ENCODE results near the gene VEGFA. TPM values are rescaled to one million over a fixed set of nuclear protein-coding genes. Genes with fewer than 3 reads are reported as not detected.

VEGFA gene
- total RNA-seq, 1 experiment from 2014 or later = 154 TPM

GRCh38 chr6:43771858-43772680, 2.1 kb downstream of the VEGFA start:
- DNase-seq (ENCODE audit: low spot score) = peak; percentile 70

GRCh38 chr6:43772681-43773049, 2.7 kb downstream of the VEGFA start:
- DNase-seq (ENCODE audit: low spot score) = no peak

DNA sequence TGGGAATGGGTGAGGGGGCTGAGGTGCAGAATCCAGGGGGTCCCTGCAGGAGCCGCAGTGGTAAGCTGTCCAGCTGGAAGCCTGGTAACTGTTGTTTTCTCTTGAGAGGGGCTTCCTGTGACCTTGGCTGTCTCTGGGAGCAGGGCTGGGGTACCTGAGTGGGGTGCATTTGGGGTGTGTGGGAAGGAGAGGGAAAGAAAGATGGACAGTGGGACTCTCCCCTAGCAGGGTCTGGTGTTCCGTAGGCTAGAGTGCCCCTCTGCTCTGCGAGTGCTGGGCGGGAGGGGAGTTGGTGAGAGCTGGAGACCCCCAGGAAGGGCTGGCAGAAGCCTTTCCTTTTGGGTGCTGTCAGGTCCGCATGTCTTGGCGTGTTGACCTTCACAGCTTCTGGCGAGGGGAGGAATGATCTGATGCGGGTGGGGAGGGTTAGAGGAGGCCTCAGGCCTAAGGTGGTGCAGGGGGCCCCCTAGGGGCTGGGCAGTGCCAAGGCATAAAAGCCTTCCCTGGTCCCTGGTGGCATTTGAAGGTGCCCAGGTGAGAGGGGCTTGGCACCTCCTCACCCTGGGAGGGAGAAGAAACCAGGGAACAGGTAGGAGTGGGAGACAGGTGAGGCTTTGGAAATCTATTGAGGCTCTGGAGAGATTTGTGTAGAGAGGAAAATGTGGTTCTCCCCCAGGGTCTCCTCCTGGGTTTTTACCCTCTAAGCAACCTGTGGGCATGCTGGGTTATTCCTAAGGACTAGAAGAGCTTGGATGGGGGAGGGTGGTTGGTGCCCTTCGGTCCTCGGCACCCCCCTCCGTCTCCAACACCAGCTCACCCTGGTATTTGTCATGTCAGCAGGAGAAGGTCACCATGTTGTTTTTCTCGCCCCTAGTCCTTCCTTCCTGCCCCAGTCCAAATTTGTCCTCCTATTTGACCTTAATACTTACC, 3.3 kb downstream of the VEGFA start:
- DNase-seq (ENCODE audit: low spot score) = peak; percentile 83

GRCh38 chr6:43773980-43774775, 4.2 kb downstream of the VEGFA start:
- peak; percentile 18 for DNase-seq (ENCODE audit: low spot score)

GRCh38 chr6:43774776-43775534, 4.9 kb downstream of the VEGFA start:
- DNase-seq (ENCODE audit: low spot score) = peak; percentile 87

- DNase-seq (ENCODE audit: low spot score) = no peak
Measured at GRCh38 chr6:43775535-43775885, 5.5 kb downstream of the VEGFA start.

GRCh38 chr6:43776115-43776798, 6.2 kb downstream of the VEGFA start:
- DNase-seq (ENCODE audit: low spot score) = no peak

GRCh38 chr6:43776799-43777776, 7.1 kb downstream of the VEGFA start:
- DNase-seq (ENCODE audit: low spot score) = no peak

- DNase-seq (ENCODE audit: low spot score) = no peak
Measured at GRCh38 chr6:43778131-43778855, 8.3 kb downstream of the VEGFA start.

- no peak for DNase-seq (ENCODE audit: low spot score)
Measured at GRCh38 chr6:43778976-43779851, 9.2 kb downstream of the VEGFA start.

DNA sequence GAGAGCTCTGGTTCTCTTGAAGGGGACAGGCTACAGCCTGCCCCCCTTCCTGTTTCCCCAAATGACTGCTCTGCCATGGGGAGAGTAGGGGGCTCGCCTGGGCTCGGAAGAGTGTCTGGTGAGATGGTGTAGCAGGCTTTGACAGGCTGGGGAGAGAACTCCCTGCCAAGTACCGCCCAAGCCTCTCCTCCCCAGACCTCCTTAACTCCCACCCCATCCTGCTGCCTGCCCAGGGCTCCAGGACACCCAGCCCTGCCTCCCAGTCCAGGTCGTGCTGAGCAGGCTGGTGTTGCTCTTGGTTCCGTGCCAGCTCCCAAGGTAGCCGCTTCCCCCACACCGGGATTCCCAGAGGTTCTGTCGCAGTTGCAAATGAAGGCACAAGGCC, 9.8 kb downstream of the VEGFA start:
- no peak for DNase-seq (ENCODE audit: low spot score)

- DNase-seq (ENCODE audit: low spot score) = no peak
Measured at GRCh38 chr6:43780293-43780692, 10.3 kb downstream of the VEGFA start.

DNA sequence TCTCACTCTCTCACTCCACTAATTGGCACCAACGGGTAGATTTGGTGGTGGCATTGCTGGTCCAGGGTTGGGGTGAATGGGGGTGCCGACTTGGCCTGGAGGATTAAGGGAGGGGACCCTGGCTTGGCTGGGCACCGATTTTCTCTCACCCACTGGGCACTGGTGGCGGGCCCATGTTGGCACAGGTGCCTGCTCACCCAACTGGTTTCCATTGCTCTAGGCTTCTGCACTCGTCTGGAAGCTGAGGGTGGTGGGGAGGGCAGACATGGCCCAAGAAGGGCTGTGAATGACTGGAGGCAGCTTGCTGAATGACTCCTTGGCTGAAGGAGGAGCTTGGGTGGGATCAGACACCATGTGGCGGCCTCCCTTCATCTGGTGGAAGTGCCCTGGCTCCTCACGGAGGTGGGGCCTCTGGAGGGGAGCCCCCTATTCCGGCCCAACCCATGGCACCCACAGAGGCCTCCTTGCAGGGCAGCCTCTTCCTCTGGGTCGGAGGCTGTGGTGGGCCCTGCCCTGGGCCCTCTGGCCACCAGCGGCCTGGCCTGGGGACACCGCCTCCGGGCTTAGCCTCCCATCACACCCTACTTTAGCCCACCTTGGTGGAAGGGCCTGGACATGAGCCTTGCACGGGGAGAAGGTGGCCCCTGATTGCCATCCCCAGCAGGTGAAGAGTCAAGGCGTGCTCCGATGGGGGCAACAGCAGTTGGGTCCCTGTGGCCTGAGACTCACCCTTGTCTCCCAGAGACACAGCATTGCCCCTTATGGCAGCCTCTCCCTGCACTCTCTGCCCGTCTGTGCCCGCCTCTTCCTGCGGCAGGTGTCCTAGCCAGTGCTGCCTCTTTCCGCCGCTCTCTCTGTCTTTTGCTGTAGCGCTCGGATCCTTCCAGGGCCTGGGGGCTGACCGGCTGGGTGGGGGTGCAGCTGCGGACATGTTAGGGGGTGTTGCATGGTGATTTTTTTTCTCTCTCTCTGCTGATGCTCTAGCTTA, 11.2 kb downstream of the VEGFA start:
- DNase-seq (ENCODE audit: low spot score) = no peak

GRCh38 chr6:43781941-43782704, 12.1 kb downstream of the VEGFA start:
- no peak for DNase-seq (ENCODE audit: low spot score)

GRCh38 chr6:43782764-43783513, 12.9 kb downstream of the VEGFA start:
- DNase-seq (ENCODE audit: low spot score) = no peak
